NCI-H446 (cell line): Measurements from ENCODE around the gene CRTC1.

ENCODE experiments used
- DNase-seq, 2 experiments: peaks; one replicate each; lab custom pipeline; 2025; lab: John Stamatoyannopoulos, UW

CRTC1 gene

DNA sequence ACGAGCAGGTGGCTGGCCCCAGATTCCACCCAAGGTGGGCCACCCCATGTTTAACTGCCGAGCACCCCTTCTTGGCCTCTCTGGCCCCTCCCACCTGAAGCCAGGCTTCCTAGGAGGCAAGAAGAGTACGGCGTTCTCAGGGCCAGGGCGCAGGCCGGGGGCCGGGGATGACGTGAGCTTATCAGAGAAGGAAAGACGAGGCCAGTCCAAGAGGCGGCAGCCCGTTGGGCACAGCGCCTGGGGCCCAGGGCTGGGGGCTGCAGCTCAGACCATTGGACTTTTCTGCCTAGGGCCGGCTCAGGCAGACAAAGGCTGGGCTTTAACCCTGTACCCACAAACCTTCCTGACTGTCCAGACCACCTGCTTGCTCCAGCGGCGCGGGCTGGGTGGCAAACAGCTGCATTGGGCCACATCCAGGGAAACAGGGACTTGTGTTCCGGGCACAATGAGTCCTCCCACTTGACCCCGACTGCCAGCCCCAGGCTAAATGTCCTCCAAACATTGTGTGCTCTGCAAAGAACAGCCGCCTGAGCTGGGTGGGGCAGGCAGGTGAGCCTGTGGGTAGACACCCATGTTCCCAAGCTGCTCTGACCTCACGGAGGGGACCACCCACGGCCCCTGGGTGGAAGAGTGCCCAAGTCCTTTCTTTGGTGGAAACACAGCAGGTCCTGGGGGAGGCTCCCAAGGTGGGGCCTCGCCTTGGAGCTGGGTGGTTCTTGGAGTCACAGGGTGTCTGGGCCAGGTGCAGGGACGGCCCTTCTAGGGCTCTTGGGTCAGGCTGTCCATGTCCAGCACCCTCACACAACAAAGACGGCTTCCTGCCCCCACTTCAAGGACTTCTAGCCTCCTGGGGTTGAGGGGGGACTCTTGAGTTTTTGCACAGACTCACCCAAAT is 85.8 kb downstream of the CRTC1 start:
- DNase-seq, result no peak

GRCh38 chr19:18769989-18770528 is 86.6 kb downstream of the CRTC1 start:
- no peak for DNase-seq

DNA sequence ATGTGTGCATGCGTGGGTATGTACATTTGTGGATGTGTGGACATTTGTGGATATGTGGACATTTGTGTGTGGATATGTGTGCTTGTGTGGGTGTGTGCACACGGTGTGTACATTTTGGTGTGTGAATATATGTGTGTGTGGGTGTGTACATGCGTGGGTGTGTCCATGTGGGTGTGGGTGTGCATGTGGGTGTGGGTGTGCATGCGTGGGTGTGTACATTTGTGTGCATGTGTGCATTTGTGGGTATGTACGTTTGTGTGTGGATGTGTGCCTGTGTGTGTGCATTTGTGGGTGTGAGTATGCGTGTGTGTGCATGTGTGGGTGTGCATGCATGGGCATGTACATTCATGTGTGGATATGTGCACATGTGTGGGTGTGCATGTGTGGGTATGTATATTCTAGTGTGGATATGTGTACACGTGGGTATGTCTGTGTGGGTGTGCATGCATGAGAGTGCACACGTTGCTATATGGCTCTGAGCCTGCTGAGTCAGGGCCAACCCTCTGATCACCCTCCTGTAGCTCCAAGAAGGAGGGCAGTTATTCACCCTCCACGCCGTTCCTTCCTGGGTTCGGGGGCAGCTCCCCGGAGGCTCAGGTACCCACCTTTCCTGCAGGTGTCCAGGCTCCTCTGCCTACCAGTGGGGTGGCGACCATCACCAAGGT is 87.3 kb downstream of the CRTC1 start:
- DNase-seq, result no peak

DNA sequence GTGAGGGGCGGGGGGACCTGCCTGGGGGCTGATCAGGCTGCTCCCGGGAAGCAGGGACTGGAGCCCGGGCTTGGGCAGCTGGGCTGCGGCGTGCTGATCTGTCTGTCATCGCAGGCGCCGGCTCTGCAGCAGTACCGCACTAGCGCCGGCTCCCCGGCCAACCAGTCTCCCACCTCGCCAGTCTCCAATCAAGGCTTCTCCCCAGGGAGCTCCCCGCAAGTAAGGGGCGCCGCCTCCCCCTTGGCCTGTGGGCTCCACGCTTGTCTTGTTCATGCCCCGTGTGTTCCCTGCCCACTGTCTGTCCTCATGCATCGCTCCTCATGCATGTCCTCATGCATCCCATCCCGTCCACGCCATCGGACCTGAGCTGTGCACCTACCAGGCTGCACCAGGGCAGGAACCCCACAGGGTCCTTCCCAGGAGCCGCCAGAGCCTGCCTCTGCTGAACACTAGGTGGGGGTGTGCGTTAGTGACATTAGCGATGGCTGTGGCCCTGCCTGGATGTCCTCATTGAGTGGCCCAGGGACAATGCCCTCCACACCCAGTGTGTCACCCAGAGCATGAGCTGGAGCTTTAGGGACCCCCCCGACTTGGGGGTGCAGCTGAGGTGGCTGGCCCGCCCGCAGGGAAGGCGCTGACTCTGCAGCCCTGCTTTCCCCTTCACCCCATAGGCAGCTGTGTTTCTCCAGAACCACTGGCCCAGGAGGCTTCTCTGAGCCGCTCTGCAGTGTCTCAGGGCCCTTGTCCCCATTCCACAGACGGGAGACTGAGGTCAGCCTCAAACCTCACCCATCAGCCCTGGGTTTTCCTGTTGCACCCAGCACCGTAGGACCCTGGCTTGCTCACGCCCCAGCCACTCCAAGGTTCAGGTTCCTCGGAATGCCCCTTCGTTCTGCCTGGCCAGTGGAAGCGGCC is 88.1 kb downstream of the CRTC1 start:
- DNase-seq, result no peak

GRCh38 chr19:18772620-18773587 is 89.4 kb downstream of the CRTC1 start:
- peak in 1 of 2 experiments; percentile 23 for DNase-seq

DNA sequence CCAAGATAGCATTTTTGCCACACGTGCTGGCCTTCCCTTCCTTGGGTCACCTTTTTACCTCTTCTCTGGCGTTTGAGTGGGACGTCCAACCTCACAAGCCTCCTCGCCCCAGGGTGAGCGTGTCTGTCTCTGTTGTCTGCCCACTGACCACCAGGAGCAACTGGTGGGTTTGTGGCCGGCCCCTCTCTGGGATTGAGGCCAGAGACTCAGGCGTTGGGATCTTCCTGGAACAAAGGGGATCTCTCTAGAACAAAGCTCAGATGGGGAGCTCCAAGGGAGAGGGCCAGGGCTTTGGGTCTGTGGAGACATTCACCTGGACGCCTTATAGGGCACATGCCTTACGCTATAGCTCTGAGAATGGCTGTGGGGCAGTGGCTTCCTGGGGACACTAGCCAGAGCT is 90.2 kb downstream of the CRTC1 start:
- DNase-seq, result no peak

DNA sequence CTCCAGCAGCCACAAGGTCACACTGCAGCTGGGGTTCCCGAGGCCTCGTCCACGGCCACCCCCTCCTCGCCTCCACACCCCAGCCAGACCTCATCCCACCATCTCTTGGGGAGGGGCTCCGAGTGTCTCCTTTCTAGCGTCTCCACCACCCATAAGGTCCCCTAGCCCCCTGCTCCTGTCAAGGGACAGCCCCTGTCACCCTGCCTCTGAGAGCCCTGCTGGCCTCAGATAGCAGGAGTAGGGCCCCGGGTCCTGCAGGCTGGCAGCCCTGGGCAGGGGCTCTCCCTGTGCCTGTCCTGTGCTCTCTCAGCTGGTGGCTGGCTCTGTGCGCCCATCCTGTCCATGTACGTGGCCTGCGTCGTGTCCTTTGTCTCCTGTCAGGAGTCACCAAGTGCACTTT is 90.6 kb downstream of the CRTC1 start:
- DNase-seq, result no peak

DNA sequence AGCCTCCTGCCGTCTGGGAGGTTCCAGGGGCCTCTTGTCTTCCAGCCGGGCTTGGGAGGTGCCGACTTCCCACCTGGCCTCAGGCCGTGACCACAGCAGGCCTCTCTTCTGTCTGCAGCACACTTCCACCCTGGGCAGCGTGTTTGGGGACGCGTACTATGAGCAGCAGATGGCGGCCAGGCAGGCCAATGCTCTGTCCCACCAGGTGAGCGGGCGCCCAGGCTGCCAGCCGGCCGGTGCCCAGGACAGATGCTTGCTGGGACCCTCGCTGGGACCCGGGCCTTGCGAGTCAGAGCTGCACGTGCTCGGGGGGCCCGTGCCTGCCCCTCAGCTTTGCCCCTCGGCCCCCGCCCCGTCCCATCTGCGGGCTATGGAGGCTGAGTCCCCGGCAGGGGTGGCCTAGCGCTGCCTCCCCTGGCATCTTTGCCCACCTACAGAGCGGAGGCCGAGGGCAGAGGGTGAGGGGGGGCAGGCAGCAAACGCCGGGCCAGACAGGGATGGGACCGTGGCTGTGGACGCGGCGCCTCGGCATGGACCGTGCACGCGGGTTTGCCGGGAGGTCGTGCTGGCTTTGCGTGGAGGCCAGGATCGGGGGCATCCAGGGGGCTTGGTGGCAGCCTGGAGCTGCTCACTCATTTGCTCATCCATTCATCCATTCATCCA is 91.4 kb downstream of the CRTC1 start:
- no peak for DNase-seq

DNA sequence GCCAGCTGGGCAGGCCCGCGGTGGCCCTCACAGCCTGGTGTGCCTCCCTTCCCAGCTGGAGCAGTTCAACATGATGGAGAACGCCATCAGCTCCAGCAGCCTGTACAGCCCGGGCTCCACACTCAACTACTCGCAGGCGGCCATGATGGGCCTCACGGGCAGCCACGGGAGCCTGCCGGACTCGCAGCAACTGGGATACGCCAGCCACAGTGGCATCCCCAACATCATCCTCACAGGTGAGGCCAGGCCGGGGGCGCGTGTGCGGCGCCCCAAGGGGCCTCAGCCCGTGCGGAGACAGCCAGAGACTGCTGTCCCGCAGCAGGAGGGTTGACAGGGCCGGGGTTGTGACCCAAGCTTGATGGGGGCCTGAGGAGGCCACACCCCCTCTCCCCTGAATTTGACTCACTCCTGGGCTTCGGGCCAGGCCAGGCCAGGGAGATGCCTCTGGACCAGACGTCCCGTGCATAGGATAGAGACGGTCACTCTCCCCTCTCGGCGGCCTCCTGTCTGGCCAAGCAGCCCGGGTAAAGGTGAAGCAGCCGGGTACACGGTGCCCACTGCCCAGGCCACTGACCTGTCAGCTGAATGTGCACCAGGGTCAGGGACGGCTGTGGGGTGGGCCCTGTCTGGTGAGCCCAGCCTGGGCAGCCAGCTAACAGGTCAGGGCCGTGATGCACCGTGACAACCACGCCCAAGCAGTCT is 92.3 kb downstream of the CRTC1 start:
- DNase-seq, result no peak

- no peak for DNase-seq
Observed at GRCh38 chr19:18776288-18776594, 92.8 kb downstream of the CRTC1 start.

- DNase-seq, result no peak
Observed at GRCh38 chr19:18776736-18777135, 93.3 kb downstream of the CRTC1 start.

GRCh38 chr19:18777301-18778075 is 94.0 kb downstream of the CRTC1 start:
- DNase-seq, result no peak

- no peak for DNase-seq
Observed at GRCh38 chr19:18778076-18778389, 94.6 kb downstream of the CRTC1 start.

DNA sequence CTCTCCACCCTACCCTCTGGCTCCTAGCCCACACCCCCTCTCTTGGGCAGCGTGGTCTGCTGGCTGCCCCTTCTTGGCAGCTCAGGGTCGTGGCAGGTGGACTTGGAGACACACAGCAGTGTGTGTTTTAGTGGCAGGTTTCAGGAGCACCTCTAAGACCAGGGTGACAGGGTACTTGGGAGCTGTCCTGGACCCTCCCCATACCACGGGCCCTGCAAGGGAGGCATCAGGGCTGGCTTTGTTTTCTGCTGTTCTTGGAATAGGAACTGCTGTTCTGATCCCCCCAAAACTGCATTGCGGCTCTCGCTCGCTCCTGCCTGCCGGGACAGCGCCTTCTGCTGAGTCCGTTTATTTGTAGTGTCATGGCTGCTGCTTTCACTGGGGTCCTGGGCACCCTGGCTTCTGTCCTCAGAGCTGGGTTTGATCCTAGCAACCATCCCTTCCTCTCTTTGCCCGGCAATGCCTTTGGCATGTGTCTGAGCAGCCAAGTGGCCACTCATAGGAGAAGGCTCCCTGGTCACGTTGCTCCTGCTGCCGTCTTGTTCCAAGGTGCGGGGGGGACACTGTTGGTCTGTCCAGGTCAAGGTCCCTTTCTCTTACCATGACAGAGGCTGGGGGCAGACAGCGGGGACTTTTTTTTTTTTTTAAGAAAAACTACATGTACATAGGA is 95.5 kb downstream of the CRTC1 start:
- no peak for DNase-seq

DNA sequence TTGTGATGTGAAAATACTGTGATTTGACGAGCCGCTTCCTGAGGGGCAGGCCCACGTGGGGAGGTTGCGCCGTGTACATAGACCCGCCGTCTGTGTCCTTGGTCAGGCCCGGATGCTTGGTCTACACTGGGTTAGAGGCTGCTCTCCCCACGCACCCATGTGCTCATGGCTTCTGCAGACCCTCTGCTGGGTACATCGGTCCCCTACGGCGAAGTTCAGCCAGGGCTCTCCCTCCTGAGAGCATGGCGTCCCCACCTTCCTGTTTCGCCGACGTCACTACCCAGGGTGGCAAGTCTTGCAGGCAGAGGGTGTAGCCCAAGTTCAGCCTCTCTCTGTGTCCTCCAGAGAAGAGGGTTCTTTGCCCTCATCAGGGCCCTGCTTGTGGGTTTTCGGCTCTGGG is 96.6 kb downstream of the CRTC1 start:
- no peak for DNase-seq

GRCh38 chr19:18780631-18781030 is 97.2 kb downstream of the CRTC1 start:
- no peak for DNase-seq

DNA sequence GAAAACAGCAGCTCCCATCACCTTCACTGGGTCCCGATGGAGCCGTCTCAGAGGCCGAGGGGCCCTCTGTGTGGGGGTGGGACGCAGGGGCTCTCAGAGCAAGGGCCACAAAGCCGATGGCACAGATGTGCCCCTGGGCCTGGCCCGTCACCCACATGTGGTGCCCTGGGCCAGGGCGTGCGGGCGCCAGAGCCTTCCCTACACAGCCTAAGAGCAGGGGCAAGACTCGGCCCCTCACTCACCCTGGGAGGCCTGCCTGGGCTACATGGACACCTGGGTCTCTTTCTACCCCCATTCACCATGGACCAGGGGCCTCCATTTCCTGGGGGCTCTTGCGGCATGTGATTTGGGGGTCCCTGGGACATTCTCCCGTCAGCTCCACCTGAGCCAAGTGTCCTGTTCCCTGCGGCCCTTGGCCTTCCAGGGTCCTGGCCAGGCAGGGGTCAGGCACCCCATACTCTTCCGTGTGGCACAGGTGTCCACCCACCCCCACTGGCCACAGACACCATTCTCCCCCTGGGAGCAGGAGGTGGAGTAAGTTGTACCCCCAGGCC is 97.6 kb downstream of the CRTC1 start:
- no peak for DNase-seq

- no peak for DNase-seq
Observed at GRCh38 chr19:18781885-18782527, 98.5 kb downstream of the CRTC1 start.
